ENCODE measurements around the gene RUSC1. TPM values are rescaled to one million over a fixed set of nuclear protein-coding genes. Genes with fewer than 3 reads are reported as not detected.

RUSC1 gene
- total RNA-seq, 2 donors from 2014 or later: 22.3 to 30.0 TPM

DNA sequence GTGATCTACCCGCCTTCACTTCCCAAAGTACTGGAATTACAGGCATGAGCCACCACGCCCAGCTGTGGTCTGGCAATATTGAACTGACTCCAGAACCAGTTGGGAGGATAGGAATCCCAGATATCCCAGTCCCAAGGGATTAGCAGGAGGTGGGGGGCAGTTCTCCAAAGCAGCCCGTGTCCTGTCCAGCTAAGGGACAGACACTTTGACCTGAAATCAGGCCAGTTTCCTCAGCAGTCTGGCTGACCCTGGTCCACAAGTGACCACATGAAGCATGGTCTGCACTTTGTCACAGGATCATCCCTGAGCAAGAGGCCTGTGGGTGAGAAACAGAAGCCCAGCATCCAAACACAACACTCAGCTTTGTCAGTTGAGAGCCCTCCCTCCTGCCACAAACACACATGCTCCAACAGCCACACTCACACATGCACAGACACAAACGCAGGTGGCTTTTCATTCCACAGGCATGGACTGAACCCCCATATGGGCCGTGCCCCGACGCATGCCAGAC lies 14.8 kb upstream of the RUSC1 start:
- ATAC-seq (replicated peaks): no peak
- Mint-ChIP-seq H3K27me3 (no peaks in the 10 kb centered on the region), H3K27ac (no peak overlapping the region)

GRCh38 chr1:155307247-155307740 lies 13.4 kb upstream of the RUSC1 start:
- ATAC-seq (replicated peaks): no peak

More for the DNA sequence above, 14.8 kb upstream of the RUSC1 start:
- Mint-ChIP-seq H3K36me3 (ENCODE audit: low read depth) (peaks cover 29% of the 10 kb centered on the region), H3K4me1 (peaks cover 5% of the 10 kb centered on the region), H3K9me3 (no peaks in the 10 kb centered on the region), H3K4me3 (no peak overlapping the region)

DNA sequence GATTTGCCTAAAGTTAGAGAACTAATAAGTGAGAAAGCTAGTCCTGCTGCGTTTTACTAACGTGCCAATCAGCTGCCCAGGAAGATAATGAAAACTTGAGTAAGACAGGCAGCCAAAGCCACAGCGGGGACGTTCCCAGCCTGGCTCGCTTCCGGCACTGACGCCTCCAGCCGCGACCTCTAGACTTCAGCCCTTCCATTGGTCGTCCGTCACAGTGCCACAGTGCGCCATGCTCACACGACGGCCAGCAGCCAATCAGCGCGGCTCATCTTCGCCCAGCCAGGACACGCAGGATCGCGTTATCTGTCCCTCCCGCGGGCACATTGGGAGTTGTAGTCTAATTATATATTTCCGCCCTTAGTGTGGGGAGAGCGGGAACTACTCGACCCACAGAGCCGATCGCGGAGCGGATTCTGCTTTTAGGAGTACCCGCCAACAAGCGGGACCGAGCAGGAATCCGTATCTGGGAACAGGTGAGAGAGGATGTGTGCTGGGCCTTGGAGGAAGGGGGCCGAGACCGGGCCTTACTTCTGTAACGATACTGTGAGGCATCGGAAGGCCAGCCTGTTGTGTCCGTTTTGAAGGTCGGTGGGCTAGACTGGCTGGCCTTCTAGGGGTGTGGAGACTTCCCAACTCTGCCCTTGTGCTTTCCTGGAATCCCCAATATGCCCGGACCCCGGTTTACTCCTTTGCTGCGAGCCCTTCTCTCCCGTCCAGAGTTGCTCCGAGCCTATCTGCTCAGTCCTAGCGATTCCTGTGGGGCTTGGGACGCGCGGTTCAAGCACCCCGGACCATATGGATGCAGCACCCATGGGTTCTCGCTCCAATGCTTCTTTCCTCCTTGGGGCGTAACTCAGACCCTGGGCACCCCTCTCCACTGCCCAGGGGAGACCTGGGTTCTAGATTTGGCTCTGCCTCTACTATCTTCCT lies 11.9 kb upstream of the RUSC1 start, which contains the start of gene FDPS:
FDPS (plus strand) TSS at position 374 of the 930 bp plus-strand sequence. CDS start 924 bp downstream, outside the sequence.
- Mint-ChIP-seq H3K9me3 (no peaks in the 10 kb centered on the region), H3K27ac (peak within 1 kb of the TSS; percentile 98), H3K4me1 (peaks cover 16% of the 10 kb centered on the region), H3K36me3 (ENCODE audit: low read depth) (peaks cover 57% of the 10 kb centered on the region), H3K27me3 (no peaks in the 10 kb centered on the region), H3K4me3 (peak within 1 kb of the TSS; percentile 97)
- peak; percentile 98 for ATAC-seq (replicated peaks)

More at GRCh38 chr1:155307247-155307740, 13.4 kb upstream of the RUSC1 start:
- Mint-ChIP-seq H3K27ac (peak overlapping the region; percentile 98), H3K9me3 (no peaks in the 10 kb centered on the region), H3K4me1 (peaks cover 14% of the 10 kb centered on the region), H3K36me3 (ENCODE audit: low read depth) (peaks cover 43% of the 10 kb centered on the region), H3K27me3 (no peaks in the 10 kb centered on the region), H3K4me3 (peak overlapping the region; percentile 97)

GRCh38 chr1:155309423-155310021 lies 11.2 kb upstream of the RUSC1 start:
- H3K36me3 Mint-ChIP-seq (ENCODE audit: low read depth): peaks cover 64% of the 10 kb centered on the region
- ATAC-seq (replicated peaks): no peak
- H3K27me3 Mint-ChIP-seq: no peaks in the 10 kb centered on the region
- H3K4me1 Mint-ChIP-seq: peaks cover 16% of the 10 kb centered on the region
- no peaks in the 10 kb centered on the region for H3K9me3 Mint-ChIP-seq
- H3K27ac Mint-ChIP-seq: peak overlapping the region; percentile 98
- peak overlapping the region; percentile 97 for H3K4me3 Mint-ChIP-seq

- no peak overlapping the region for H3K27ac Mint-ChIP-seq
Observed at GRCh38 chr1:155313261-155313660, 7.4 kb upstream of the RUSC1 start.

DNA sequence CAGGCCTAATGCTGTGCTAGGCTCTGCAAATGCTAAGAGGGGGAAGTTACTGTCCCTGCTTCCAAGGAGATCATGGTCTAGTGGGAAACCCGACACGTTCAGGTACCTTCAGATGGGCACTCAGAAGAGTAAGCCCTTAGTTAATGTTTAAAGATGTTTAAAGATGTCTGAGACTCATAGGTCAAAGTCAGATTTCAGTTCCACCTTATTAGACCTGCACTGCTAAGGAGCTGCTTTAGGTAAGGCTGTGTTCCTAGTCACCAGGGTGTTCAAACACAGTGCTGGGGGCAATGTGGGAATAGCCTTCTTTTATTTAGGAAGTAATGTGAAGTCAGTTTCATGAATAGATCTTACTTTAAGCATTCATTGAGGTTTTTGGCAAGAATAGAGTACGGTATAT lies 3.8 kb upstream of the RUSC1 start:
- no peak overlapping the region for H3K27ac Mint-ChIP-seq
- ATAC-seq (replicated peaks): no peak
- peaks cover 18% of the 10 kb centered on the region for H3K4me1 Mint-ChIP-seq
- peaks cover 82% of the 10 kb centered on the region for H3K36me3 Mint-ChIP-seq (ENCODE audit: low read depth)
- H3K27me3 Mint-ChIP-seq: no peaks in the 10 kb centered on the region
- H3K4me3 Mint-ChIP-seq: no peak overlapping the region
- no peaks in the 10 kb centered on the region for H3K9me3 Mint-ChIP-seq

More at GRCh38 chr1:155313261-155313660, 7.4 kb upstream of the RUSC1 start:
- ATAC-seq (replicated peaks): no peak
- no peak overlapping the region for H3K4me3 Mint-ChIP-seq
- no peaks in the 10 kb centered on the region for H3K27me3 Mint-ChIP-seq
- peaks cover 95% of the 10 kb centered on the region for H3K36me3 Mint-ChIP-seq (ENCODE audit: low read depth)
- no peaks in the 10 kb centered on the region for H3K9me3 Mint-ChIP-seq
- peaks cover 16% of the 10 kb centered on the region for H3K4me1 Mint-ChIP-seq

DNA sequence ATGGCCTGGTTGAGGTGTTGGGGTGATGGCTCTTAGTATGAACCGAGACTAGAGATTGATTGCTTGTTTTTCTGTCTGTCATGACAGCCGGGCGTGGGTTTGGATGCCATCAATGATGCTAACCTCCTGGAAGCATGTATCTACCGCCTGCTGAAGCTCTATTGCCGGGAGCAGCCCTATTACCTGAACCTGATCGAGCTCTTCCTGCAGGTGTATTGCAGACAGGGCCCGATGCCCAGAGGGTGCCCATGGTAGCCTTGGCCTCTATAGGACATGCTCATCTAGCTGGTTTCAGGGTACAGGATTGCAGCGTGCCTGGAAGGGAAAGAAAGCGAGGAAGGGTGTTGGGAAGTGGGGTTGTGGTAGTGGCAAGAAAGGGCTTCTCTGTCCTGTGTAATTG lies 2.6 kb upstream of the RUSC1 start:
- no peaks in the 10 kb centered on the region for H3K27me3 Mint-ChIP-seq
- ATAC-seq (replicated peaks): no peak
- no peak overlapping the region for H3K27ac Mint-ChIP-seq
- no peak overlapping the region for H3K4me3 Mint-ChIP-seq
- no peaks in the 10 kb centered on the region for H3K9me3 Mint-ChIP-seq
- peaks cover 70% of the 10 kb centered on the region for H3K36me3 Mint-ChIP-seq (ENCODE audit: low read depth)
- H3K4me1 Mint-ChIP-seq: peaks cover 12% of the 10 kb centered on the region

- H3K4me3 Mint-ChIP-seq: peak overlapping the region; percentile 75
Observed at GRCh38 chr1:155319536-155319935, 1.2 kb upstream of the RUSC1 start.

DNA sequence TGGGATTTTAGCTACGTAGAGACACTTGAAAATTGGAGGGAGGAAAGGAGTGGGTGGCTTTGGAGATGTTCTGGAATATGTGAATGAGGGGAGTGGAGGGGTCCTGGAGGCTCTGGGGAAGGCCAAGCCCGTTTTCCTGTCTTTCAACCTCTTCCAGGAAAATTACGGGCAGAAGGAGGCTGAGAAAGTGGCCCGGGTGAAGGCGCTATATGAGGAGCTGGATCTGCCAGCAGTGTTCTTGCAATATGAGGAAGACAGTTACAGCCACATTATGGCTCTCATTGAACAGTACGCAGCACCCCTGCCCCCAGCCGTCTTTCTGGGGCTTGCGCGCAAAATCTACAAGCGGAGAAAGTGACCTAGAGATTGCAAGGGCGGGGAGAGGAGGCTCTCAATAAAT lies 442 bp upstream of the RUSC1 start:
- Mint-ChIP-seq H3K27me3 (no peaks in the 10 kb centered on the region), H3K4me3 (peak overlapping the region; percentile 75), H3K36me3 (ENCODE audit: low read depth) (peaks cover 49% of the 10 kb centered on the region), H3K9me3 (no peaks in the 10 kb centered on the region), H3K27ac (no peak overlapping the region), H3K4me1 (peaks cover 12% of the 10 kb centered on the region)
- no peak for ATAC-seq (replicated peaks)

More at GRCh38 chr1:155319536-155319935, 1.2 kb upstream of the RUSC1 start:
- Mint-ChIP-seq H3K27ac (peak overlapping the region; percentile 2), H3K9me3 (no peaks in the 10 kb centered on the region), H3K27me3 (no peaks in the 10 kb centered on the region), H3K36me3 (ENCODE audit: low read depth) (peaks cover 56% of the 10 kb centered on the region), H3K4me1 (peaks cover 12% of the 10 kb centered on the region)
- ATAC-seq (replicated peaks): no peak

DNA sequence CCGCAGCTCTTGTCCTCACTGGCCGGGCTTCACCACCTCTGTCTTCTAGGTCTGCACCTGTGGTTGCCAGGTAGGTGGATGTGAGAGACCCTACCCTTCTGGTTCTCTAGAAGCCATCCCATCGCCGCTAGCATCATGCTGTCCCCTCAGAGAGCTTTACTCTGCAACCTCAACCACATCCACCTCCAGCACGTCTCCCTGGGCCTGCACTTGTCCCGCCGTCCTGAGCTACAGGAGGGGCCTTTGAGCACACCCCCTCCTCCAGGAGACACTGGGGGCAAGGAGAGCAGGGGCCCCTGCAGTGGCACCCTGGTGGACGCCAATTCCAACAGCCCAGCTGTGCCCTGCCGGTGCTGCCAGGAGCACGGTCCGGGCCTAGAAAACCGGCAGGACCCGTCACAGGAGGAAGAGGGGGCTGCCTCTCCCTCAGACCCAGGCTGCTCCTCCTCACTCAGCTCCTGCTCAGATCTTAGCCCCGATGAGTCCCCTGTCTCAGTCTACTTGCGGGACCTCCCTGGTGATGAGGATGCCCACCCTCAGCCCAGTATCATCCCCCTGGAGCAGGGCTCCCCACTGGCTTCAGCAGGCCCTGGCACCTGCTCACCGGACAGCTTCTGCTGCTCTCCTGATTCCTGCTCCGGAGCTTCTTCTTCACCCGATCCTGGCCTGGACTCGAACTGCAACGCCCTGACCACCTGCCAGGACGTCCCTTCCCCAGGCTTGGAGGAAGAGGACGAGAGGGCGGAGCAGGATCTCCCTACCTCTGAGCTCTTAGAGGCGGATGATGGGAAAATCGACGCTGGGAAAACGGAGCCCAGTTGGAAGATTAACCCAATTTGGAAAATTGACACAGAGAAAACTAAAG lies 1.2 kb downstream of the RUSC1 start:
- Mint-ChIP-seq H3K4me1 (peaks cover 19% of the 10 kb centered on the region), H3K36me3 (ENCODE audit: low read depth) (peaks cover 43% of the 10 kb centered on the region), H3K4me3 (peak overlapping the region; percentile 75), H3K27me3 (no peaks in the 10 kb centered on the region), H3K27ac (peak overlapping the region; percentile 48), H3K9me3 (no peaks in the 10 kb centered on the region)
- ATAC-seq (replicated peaks): no peak

DNA sequence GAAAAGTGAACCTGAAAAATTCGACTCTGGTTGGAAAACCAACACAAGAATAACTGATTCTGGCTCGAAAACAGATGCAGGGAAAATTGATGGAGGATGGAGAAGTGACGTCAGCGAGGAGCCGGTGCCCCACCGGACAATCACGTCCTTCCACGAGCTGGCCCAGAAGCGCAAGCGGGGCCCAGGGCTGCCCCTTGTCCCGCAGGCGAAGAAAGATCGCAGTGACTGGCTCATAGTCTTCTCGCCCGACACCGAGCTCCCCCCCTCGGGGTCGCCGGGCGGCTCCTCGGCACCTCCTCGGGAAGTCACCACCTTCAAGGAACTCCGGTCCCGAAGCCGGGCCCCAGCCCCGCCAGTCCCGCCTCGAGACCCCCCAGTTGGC lies 1.9 kb downstream of the RUSC1 start:
- no peaks in the 10 kb centered on the region for H3K27me3 Mint-ChIP-seq
- peaks cover 37% of the 10 kb centered on the region for H3K36me3 Mint-ChIP-seq (ENCODE audit: low read depth)
- peak overlapping the region; percentile 75 for H3K4me3 Mint-ChIP-seq
- peak overlapping the region; percentile 48 for H3K27ac Mint-ChIP-seq
- H3K4me1 Mint-ChIP-seq: peaks cover 19% of the 10 kb centered on the region
- no peaks in the 10 kb centered on the region for H3K9me3 Mint-ChIP-seq
- ATAC-seq (replicated peaks): no peak

DNA sequence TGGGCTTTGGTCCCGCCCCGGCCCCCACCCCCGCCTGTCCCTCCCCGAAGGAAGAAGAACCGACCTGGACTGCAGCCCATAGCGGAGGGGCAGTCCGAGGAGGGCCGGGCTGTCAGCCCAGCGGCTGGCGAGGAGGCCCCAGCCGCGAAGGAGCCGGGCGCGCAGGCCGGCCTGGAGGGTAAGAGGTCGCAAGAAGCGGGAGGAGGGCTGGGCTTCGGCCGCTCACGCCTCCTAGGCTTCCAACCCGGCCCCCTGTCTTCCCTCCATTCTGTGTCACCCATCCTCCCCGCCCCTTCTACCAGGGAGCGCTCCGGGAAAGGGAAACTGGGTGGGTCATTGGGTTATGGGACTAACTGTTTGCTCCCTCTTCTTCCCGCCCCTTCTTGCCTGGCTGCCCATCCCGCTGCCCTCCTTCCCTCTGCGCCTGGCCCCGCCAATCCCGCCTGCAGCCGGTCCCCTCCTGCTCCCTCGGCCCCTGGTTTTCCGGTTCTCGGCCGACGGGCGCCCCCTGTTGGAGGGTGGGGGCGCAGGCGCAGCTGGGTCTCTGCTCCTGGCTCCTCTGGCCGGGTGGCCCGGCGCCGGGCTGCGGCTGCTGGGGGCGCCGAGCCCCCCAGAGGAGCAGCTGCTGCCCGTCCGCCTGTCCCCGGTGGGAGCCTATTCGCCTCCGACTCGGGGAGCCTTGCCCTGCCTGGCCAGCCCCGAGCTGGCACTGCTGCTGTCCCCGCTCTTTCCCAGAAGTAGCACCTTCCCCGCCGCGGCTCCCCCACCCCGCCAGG lies 2.4 kb downstream of the RUSC1 start:
- H3K9me3 Mint-ChIP-seq: no peaks in the 10 kb centered on the region
- ATAC-seq (replicated peaks): peak; percentile 64
- H3K27me3 Mint-ChIP-seq: no peaks in the 10 kb centered on the region
- H3K36me3 Mint-ChIP-seq (ENCODE audit: low read depth): peaks cover 35% of the 10 kb centered on the region
- H3K4me1 Mint-ChIP-seq: peaks cover 19% of the 10 kb centered on the region
- H3K27ac Mint-ChIP-seq: no peak overlapping the region
- peak overlapping the region; percentile 75 for H3K4me3 Mint-ChIP-seq

- peak; percentile 69 for ATAC-seq (replicated peaks)
- Mint-ChIP-seq H3K4me3 (peak overlapping the region; percentile 75), H3K27me3 (no peaks in the 10 kb centered on the region), H3K27ac (peak overlapping the region; percentile 73), H3K9me3 (no peaks in the 10 kb centered on the region), H3K36me3 (ENCODE audit: low read depth) (peaks cover 35% of the 10 kb centered on the region), H3K4me1 (peaks cover 19% of the 10 kb centered on the region)
Observed at GRCh38 chr1:155323729-155324036, 3.0 kb downstream of the RUSC1 start.
